Forelimb muscle (tissue), 1 donor: ENCODE data around the gene CFAP119. TPM values are rescaled to one million over a fixed set of nuclear protein-coding genes. Genes with fewer than 3 reads are reported as not detected.

Experiments
- DNase-seq: peaks from one replicate; pipeline ENCODE4 v3.0.0-alpha.2; 2013; ENCODE audit warnings: low read depth
- polyA plus RNA-seq: library from polyadenylated mRNA; unstranded; fragments of 120-200 nt; gene quantifications from one replicate; pipeline ENCODE4 v1.2.1, GENCODE V29; 2013; ENCODE audit not compliant: insufficient read length

Gene CFAP119
- polyA plus RNA-seq, 1 donor: 1.3 TPM

- no peak for DNase-seq
Observed at GRCh38 chr16:30710971-30711370, 50.9 kb downstream of the CFAP119 start.

Other genes starting within 250 kb of the CFAP119 start
- gene ZNF768, start 235.5 kb downstream of the CFAP119 start, polyA plus RNA-seq: 27.9 TPM
- gene ZNF747, start 227.2 kb downstream of the CFAP119 start, polyA plus RNA-seq: 6.5 TPM
- 6.2 TPM for gene ZNF764, start 203.7 kb downstream of the CFAP119 start, polyA plus RNA-seq
- 9.7 TPM for gene ZNF688, start 190.3 kb downstream of the CFAP119 start, polyA plus RNA-seq
- 13.1 TPM for gene ZNF785, start 176.4 kb downstream of the CFAP119 start, polyA plus RNA-seq
- gene ZNF689, start 151.7 kb downstream of the CFAP119 start, polyA plus RNA-seq: 6.6 TPM
- gene PRR14, start 111.1 kb downstream of the CFAP119 start, polyA plus RNA-seq: 20.3 TPM
- gene FBRS, start 103.6 kb downstream of the CFAP119 start, polyA plus RNA-seq: 33.8 TPM
- gene SRCAP, start 62.9 kb downstream of the CFAP119 start, polyA plus RNA-seq: 25.0 TPM
- gene PHKG2, start 13.6 kb downstream of the CFAP119 start, polyA plus RNA-seq: 12.7 TPM
- 40.2 TPM for gene RNF40, start 260 bp upstream of the CFAP119 start, polyA plus RNA-seq
- 12.3 TPM for gene ZNF629, start 25.1 kb upstream of the CFAP119 start, polyA plus RNA-seq
- gene BCL7C, start 132.0 kb upstream of the CFAP119 start, polyA plus RNA-seq: 29.0 TPM
- gene CTF1, start 134.6 kb upstream of the CFAP119 start, polyA plus RNA-seq: 12.8 TPM
- gene FBXL19, start 161.5 kb upstream of the CFAP119 start, polyA plus RNA-seq: 10.9 TPM
- gene ORAI3, start 187.0 kb upstream of the CFAP119 start, polyA plus RNA-seq: 9.9 TPM
- gene SETD1A, start 195.7 kb upstream of the CFAP119 start, polyA plus RNA-seq: 11.9 TPM
- 8.9 TPM for gene HSD3B7, start 223.1 kb upstream of the CFAP119 start, polyA plus RNA-seq
- 1.9 TPM for gene STX1B, start 248.6 kb upstream of the CFAP119 start, polyA plus RNA-seq